ENCODE results near the gene TBC1D13. TPM values are rescaled to one million over a fixed set of nuclear protein-coding genes. Genes with fewer than 3 reads are reported as not detected.
A peak's percentile ranks its signal among the peaks of the same experiment; 100 is the strongest.

Gene TBC1D13
- total RNA-seq, 1 experiment from 2014 or later, result 21.6 TPM

- TF ChIP-seq ZNF425 (CRISPR knock-in tag; conservative IDR thresholded peaks at IDR 0.05) (no peak), ZBTB43 (CRISPR knock-in tag; IDR thresholded peaks at IDR 0.05) (peak; percentile 92; the same call in 1 of the 2 replicates), E2F4 (CRISPR knock-in tag; IDR thresholded peaks at IDR 0.05; ENCODE audit: borderline replicate concordance, low read depth) (peak; percentile 54; the same call in 1 of the 2 replicates), ZNF263 (CRISPR knock-in tag; IDR thresholded peaks at IDR 0.05; ENCODE audit: low read depth) (peak; percentile 63), PRRX2 (CRISPR knock-in tag; IDR thresholded peaks at IDR 0.05) (no peak), JAZF1 (CRISPR knock-in tag; IDR thresholded peaks at IDR 0.05) (no peak), ELF4 (CRISPR knock-in tag; IDR thresholded peaks at IDR 0.05; ENCODE audit: low read depth) (peak; percentile 90; the same call in 1 of the 2 replicates), TEAD1 (CRISPR knock-in tag; IDR thresholded peaks at IDR 0.05) (peak; percentile 95), FOXK1 (CRISPR knock-in tag; IDR thresholded peaks at IDR 0.05) (peak; percentile 98), IRF1 (CRISPR knock-in tag; IDR thresholded peaks at IDR 0.05) (peak; percentile 85; the same call in 1 of the 2 replicates), PRDM15 (CRISPR knock-in tag; IDR thresholded peaks at IDR 0.05) (peak; percentile 61), NFATC4 (CRISPR knock-in tag; IDR thresholded peaks at IDR 0.05) (no peak), MAX (CRISPR knock-in tag; IDR thresholded peaks at IDR 0.05) (peak; percentile 96), ETV6 (CRISPR knock-in tag; IDR thresholded peaks at IDR 0.05) (peak; percentile 97), ARID4B (CRISPR knock-in tag; IDR thresholded peaks at IDR 0.05; ENCODE audit: borderline replicate concordance) (peak; percentile 97), ATF3 (CRISPR knock-in tag; conservative IDR thresholded peaks at IDR 0.05) (no peak), CREB1 (CRISPR knock-in tag; IDR thresholded peaks at IDR 0.05) (peak; percentile 75; the same call in 1 of the 2 replicates)
These were observed at the start of gene TBC1D13 (continued) for GRCh38 chr9:128786681-128787601.

All from WTC11 (cell line).